ENCODE results near the gene TSPAN18.

GRCh38 chr11:44698252-44698912, 28.4 kb upstream of the TSPAN18 start:
- TF ChIP-seq CTCF (IDR thresholded peaks at IDR 0.05) (no peak), POLR2A (IDR thresholded peaks at IDR 0.05; ENCODE audit: low read depth) (no peak), POLR2AphosphoS5 (IDR thresholded peaks at IDR 0.05) (no peak)
